MM.1S (cell line): ENCODE measurements around the gene ZNRF3.

Source experiments
- CTCF ChIP-seq: fragments of 300-600 bp; sonication (generic); IDR thresholded peaks from 2 replicates; pipeline ENCODE4 v1.5.1; 2016; ENCODE audit warnings: antibody characterized with exemption, low read length, mixed read lengths
- EZH2 ChIP-seq: fragments of 300-600 bp; sonication (generic); optimal IDR thresholded peaks from 2 replicates; pipeline ENCODE3; 2017; ENCODE audit warnings: low read depth, mild to moderate bottlenecking, antibody characterized with exemption, low read length, mixed read lengths
- EZH2phosphoT487 ChIP-seq: fragments of 300-600 bp; sonication (generic); IDR thresholded peaks from 2 replicates; pipeline ENCODE4 v1.6.1; 2018; ENCODE audit warnings: antibody characterized with exemption, low read length

- TF ChIP-seq EZH2phosphoT487 = no peak
- TF ChIP-seq CTCF = no peak
- no peak for TF ChIP-seq EZH2
Observed at GRCh38 chr22:29065468-29066190, 182.3 kb downstream of the ZNRF3 start.
